GM18867 (cell line): Measurements from ENCODE around the gene PRR36.
A peak's percentile ranks its signal among the peaks of the same experiment; 100 is the strongest.

ENCODE experiments used
- ATAC-seq: cut with Tn5 transposase; IDR thresholded peaks from one replicate; pipeline ENCODE4 v1.9.1; 2021; ENCODE audit warnings: mild to moderate bottlenecking, moderate library complexity; ENCODE audit not compliant: unreplicated experiment

The PRR36 gene

DNA sequence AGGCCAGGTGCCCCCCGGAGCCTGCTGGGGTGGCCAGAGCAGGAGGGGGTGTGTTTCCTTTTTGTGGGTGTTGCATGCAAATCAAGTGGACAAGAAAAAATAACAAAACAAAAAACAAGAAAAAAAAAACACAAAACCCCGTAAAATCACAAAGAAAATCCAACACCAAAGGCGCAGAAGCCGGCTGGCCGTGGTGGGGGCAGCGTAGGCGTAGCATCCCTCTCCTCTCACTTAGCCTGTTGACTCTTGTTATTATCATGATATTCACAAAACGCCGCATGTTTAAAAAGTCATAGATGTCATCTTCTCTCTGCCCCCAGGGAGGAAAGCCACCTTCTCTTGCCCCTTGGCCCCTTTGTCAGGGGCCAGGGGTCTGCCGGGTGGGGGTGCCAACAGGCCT lies 39.5 kb upstream of the PRR36 start:
- ATAC-seq: no peak

- ATAC-seq: no peak
Observed at GRCh38 chr19:7912697-7913564, 38.7 kb upstream of the PRR36 start.

- no peak for ATAC-seq
Observed at GRCh38 chr19:7912144-7912696, 38.0 kb upstream of the PRR36 start.

- ATAC-seq: no peak
Observed at GRCh38 chr19:7911508-7912143, 37.4 kb upstream of the PRR36 start.

GRCh38 chr19:7910321-7911161 lies 36.4 kb upstream of the PRR36 start:
- ATAC-seq: no peak

DNA sequence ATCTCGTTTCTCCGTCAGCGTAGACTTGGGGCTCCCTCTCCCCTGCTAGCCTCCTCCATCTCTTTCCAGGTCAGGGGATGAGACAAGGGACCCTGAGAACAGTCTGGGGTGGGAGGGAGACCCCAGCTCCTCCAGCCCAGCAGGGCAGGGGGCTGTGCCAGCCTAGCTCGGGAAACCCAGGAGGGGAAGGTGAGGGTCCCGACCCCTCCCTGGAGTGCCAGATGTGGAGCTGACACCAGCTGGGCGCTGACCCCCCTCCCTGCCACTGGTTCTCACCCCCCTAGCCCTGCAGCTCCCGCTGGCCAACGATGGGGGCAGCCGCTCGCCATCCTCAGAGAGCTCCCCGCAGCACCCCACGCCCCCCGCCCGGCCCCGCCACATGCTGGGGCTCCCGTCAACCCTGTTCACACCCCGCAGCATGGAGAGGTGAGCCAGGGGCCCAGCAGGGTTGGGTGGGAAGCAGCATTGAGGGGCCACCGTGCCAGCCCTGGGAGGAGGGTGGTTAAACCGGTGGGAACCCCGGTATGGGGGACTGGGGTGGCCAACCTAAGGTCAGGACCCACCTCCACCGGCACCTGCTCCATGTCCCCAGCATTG lies 35.4 kb upstream of the PRR36 start:
- no peak for ATAC-seq

DNA sequence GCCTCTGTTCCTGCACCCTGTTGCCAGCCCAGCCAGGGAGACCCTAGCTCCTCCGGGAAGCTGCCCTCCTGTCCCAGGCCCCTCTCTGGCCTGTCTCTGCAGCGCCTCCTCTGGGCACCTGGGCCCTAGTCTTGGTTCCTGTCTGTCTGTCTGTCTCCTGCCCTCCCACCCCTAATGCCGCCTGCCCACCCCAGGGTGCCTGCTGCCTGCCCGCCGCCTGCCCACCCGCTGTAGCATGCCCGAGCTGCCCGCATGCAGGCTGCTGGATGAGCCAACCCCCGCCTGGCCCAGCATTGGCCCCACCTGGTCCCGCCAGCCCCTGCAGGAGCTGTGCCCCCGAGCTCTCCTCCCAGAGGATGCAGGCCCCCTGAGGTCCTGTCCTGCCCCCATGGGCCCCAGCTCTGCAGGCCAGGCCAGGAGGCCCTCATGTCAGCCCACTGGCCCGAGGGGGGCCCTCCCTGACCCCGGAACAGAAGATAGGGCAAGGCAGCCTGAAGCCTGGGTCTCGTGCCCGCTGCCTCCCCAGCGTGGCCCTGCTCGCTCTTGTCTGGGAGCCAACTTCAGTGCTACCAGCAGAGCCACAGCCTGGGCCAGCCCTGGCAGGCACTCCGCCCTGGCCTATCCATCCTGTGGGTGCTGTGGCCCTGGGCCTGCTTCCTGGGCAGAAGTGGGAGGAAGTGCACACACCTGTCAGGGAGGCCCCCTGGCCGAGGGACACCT lies 34.7 kb upstream of the PRR36 start:
- ATAC-seq: no peak

- ATAC-seq: no peak
Observed at GRCh38 chr19:7908078-7908699, 34.0 kb upstream of the PRR36 start.

- ATAC-seq: no peak
Observed at GRCh38 chr19:7907544-7907943, 33.4 kb upstream of the PRR36 start.

DNA sequence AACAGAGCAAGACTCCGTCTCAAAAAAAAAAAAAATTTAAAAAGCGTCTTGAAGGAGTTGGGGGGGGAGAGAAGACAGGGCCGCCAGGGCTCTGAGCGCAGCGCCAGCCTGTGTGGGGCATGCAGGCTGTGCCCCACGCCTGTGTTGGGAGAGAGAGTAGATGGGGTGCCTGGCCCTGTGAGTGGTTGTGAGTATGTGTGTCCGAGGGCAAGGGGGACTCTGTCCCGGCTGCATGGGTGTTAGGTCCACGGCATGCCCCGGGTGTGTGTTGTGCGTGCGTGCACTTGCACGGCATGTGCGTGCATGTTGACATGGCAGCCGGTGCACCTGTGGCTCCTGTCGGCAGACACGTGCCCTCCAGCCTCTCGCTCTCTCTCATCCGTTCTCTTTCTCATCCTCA lies 32.9 kb upstream of the PRR36 start:
- no peak for ATAC-seq

DNA sequence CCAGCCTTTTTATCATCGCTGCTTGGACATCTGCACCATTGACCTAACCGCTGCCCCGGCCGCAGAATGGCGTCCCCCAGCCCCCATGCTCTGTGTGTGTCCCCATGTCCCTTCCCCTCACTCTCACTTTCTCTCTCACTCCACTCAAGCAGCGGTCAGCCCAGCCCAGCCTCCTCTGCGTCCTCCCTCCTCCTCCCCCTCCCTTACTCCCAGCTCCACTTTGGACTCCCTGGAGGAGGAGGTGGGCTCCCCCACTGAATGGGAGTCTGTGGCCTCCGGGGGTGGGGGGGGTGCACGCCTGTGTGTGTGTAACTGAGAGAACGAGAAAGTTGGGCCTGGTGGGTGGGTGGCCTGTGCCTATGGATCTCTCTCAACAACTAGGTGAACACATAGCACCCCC lies 31.7 kb upstream of the PRR36 start:
- ATAC-seq: no peak

DNA sequence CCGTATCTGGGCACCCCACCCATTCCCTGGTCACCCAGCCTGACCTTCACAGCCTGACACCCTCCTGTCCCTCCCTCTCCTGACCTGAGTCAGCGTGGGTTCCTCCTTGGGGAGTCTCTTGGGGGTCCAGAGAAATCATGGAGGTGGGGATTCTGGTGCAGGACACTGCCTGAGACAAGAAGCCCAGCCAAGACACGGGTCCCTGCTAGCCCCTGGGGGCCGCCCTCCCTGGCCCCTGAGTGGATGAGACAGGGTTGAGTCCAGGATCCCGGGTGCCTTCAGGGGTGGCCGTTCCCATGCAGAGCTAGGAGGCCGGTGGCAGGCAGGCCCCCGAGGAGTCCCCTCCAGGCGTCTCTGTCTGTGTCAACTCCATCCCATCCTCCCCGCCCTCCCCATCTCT lies 31.1 kb upstream of the PRR36 start:
- ATAC-seq: no peak

- peak; percentile 29 for ATAC-seq
Observed at GRCh38 chr19:7904074-7905020, 30.2 kb upstream of the PRR36 start.

DNA sequence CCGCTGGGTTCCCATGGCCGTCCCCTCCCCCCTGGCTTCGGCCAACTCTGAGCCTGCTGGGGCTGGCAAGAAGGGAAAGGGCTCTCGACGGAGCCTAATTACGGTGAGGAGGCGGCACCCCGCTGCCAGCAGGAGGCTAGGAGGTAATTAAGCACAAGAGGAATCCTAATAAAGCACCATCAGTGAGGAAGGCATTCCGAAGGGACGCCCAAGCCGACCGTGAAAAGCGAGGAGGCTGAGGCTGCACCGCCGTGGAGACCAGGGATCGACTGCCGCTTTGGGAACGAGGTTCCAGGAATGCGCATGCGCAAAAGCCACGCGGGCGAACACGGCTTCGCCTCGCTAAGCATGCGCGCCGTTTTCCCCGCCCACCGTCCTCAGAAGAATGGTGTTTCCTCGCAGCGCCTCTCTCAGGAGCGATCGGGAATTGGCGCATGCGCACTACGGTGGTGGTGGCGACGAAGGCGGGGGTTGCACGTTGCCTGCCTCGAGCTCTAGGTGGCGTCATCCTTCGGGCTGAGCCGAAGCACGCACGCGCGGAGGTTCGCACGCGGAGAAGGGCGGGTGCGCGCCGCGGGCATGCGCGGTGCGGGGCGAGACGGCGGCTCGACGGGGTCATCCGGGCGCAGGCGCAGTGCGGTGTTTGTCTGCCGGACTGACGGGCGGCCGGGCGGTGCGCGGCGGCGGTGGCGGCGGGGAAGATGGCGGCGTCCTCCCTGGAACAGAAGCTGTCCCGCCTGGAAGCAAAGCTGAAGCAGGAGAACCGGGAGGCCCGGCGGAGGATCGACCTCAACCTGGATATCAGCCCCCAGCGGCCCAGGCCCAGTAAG lies 29.3 kb upstream of the PRR36 start, which contains the start of gene MAP2K7:
TSS of gene MAP2K7 (plus strand) at position 634 of the 830 bp plus-strand sequence. CDS start at position 702, 68 bp downstream.
- ATAC-seq: peak; percentile 81

DNA sequence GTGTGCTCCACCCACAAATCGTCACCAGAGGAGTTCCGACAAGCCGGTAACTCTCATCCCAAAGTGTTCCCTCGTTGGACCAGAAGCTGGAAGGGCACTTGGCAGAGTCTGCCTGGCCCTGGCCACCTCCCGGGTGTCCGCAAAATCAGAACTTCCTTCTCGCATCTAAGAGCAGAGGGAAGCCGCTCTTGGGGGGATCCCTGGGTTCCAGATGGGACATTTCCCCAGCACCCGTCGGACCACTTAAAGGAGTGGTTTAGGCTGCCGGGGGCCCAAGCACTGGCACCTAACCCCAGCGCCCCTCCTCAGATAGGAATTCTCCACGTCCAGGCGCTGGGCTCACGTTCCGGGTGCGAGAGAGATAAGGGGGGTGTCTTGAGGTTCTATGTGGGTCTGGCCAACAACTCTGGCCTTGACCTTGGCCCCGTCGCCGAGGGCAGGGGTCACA lies 28.6 kb upstream of the PRR36 start:
- ATAC-seq: no peak

DNA sequence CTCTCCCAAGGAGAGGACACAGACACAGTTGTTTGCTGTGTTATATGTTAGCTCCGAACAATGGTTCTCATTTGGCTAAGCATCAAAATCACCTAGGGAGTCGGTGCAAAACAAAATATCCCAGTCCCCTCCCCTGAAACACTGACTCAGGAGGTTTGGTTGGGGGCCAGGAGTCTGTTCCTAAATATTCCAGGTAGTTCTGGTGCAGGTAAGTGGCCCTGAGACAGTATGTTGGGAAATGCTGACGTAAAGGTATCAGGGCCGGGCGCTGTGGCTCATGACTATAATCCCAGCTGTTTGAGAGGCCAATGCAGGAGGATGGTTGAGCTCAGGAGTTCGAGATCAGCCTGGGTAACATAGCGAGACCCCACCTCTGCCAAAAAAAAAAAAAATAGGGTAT lies 27.1 kb upstream of the PRR36 start:
- ATAC-seq: no peak

DNA sequence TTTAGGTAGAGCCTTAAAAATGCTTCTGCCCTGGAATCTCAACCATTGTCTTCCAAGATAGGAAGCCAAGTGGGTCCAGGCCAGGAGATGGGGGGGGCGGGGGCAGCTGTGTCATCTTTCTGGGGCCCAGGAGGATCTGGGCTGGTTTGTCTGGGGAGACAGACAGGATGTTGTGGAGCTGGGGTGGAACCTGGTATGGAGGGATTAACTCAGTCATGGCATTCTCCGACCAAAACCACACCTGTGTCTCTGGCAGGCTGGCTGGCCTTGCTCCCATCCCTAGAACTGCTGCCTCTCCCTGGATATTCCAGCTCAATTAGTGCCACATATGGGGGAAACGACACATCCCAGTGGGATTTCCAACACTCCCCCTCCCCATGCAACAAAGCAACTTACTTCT lies 26.7 kb upstream of the PRR36 start:
- ATAC-seq: no peak
